Raji (cell line): ENCODE measurements around the gene REC114.

ENCODE experiments used
- POLR2A ChIP-seq: IDR thresholded peaks from 2 replicates; pipeline ENCODE4 v1.6.1; 2011; ENCODE audit warnings: low read depth, low read length, control low read depth; ENCODE audit not compliant: insufficient read depth

REC114 gene

GRCh38 chr15:73518180-73518862 is 75.4 kb downstream of the REC114 start:
- no peak for TF ChIP-seq POLR2A

GRCh38 chr15:73518876-73519733 is 76.1 kb downstream of the REC114 start:
- TF ChIP-seq POLR2A = no peak

GRCh38 chr15:73522011-73522410 is 79.0 kb downstream of the REC114 start:
- no peak for TF ChIP-seq POLR2A

GRCh38 chr15:73524919-73525318 is 82.0 kb downstream of the REC114 start:
- no peak for TF ChIP-seq POLR2A

- TF ChIP-seq POLR2A = no peak
Observed at GRCh38 chr15:73527598-73527997, 84.6 kb downstream of the REC114 start.

- TF ChIP-seq POLR2A = no peak
Observed at GRCh38 chr15:73530649-73531048, 87.7 kb downstream of the REC114 start.

GRCh38 chr15:73538123-73538522 is 95.2 kb downstream of the REC114 start:
- no peak for TF ChIP-seq POLR2A

GRCh38 chr15:73538563-73539211 is 95.7 kb downstream of the REC114 start:
- no peak for TF ChIP-seq POLR2A

- TF ChIP-seq POLR2A = no peak
Observed at GRCh38 chr15:73539212-73540128, 96.5 kb downstream of the REC114 start.

- no peak for TF ChIP-seq POLR2A
Observed at GRCh38 chr15:73540161-73540560, 97.2 kb downstream of the REC114 start.

GRCh38 chr15:73541479-73541878 is 98.5 kb downstream of the REC114 start:
- TF ChIP-seq POLR2A = no peak

GRCh38 chr15:73550190-73550589 is 107.2 kb downstream of the REC114 start:
- TF ChIP-seq POLR2A = no peak

GRCh38 chr15:73555080-73555479 is 112.1 kb downstream of the REC114 start:
- TF ChIP-seq POLR2A = no peak

- TF ChIP-seq POLR2A = no peak
Observed at GRCh38 chr15:73558529-73558928, 115.6 kb downstream of the REC114 start.

- TF ChIP-seq POLR2A = no peak
Observed at GRCh38 chr15:73560501-73561117, 117.6 kb downstream of the REC114 start.

- no peak for TF ChIP-seq POLR2A
Observed at GRCh38 chr15:73564255-73564654, 121.3 kb downstream of the REC114 start.
